ENCODE data around the gene RPUSD4.

Gene RPUSD4

GRCh38 chr11:126172596-126173038 is 38.8 kb downstream of the RPUSD4 start:
- Histone ChIP-seq H3K27me3 (ENCODE audit: control insufficient read depth, low read length) (peaks cover 25% of the 10 kb centered on the region), H3K9me2 (replicated peaks; ENCODE audit: control insufficient read depth, low read length) (no peaks in the 10 kb centered on the region), H4K20me1 (ENCODE audit: control insufficient read depth, insufficient read depth, low read depth, low read length) (peaks cover 2% of the 10 kb centered on the region; the same call in 1 of the 2 replicates), H3K36me3 (ENCODE audit: control insufficient read depth, low read length) (no peaks in the 10 kb centered on the region), H3K4me2 (ENCODE audit: low read length) (no peak overlapping the region), H3K27ac (ENCODE audit: low read depth, low read length) (no peak overlapping the region), H3K4me3 (ENCODE audit: low read length) (no peak overlapping the region), H3K9me3 (ENCODE audit: control insufficient read depth, insufficient read depth, low read length) (no peaks in the 10 kb centered on the region), H3K4me1 (ENCODE audit: control insufficient read depth, low read length) (no peaks in the 10 kb centered on the region), H3K79me2 (ENCODE audit: control insufficient read depth, low read length) (no peaks in the 10 kb centered on the region), H3F3A (ENCODE audit: control insufficient read depth, insufficient read depth) (no peaks in the 10 kb centered on the region)
- no peak for TF ChIP-seq EZH2phosphoT487 (IDR thresholded peaks at IDR 0.05; ENCODE audit: borderline replicate concordance, low read length)

DNA sequence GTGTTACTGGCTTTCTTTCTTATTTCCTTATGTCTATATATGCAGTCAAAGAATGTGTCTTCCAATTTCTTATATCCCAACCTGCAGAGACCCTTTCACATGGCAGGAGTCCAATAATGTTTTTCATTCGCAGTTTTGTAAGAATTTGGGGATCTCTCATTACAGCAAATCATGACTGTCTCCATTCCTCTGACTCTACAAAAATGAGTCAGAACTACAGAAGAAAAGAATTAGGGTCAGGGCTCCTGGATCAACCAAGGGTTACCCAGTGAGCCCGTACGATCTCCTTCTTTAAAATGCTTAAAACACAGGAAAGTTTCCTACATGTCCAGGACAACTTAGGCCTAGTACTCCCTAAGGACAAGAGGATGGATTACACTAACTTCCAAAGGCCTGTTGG is 42.2 kb downstream of the RPUSD4 start:
- no peaks in the 10 kb centered on the region for H3K36me3 ChIP-seq (ENCODE audit: control insufficient read depth, low read length)
- no peaks in the 10 kb centered on the region for H3K9me2 ChIP-seq (replicated peaks; ENCODE audit: control insufficient read depth, low read length)
- no peaks in the 10 kb centered on the region for H3F3A ChIP-seq (ENCODE audit: control insufficient read depth, insufficient read depth)
- peaks cover 2% of the 10 kb centered on the region; the same call in 1 of the 2 replicates for H4K20me1 ChIP-seq (ENCODE audit: control insufficient read depth, insufficient read depth, low read depth, low read length)
- H3K9me3 ChIP-seq (ENCODE audit: control insufficient read depth, insufficient read depth, low read length): no peaks in the 10 kb centered on the region
- peaks cover 47% of the 10 kb centered on the region for H3K27me3 ChIP-seq (ENCODE audit: control insufficient read depth, low read length)
- H3K27ac ChIP-seq (ENCODE audit: low read depth, low read length): no peak overlapping the region
- H3K4me3 ChIP-seq (ENCODE audit: low read length): no peak overlapping the region
- peaks cover 4% of the 10 kb centered on the region; the same call in 1 of the 2 replicates for H3K4me1 ChIP-seq (ENCODE audit: control insufficient read depth, low read length)
- H3K79me2 ChIP-seq (ENCODE audit: control insufficient read depth, low read length): no peaks in the 10 kb centered on the region
- H3K4me2 ChIP-seq (ENCODE audit: low read length): no peak overlapping the region
- TF ChIP-seq, protein P1, sequence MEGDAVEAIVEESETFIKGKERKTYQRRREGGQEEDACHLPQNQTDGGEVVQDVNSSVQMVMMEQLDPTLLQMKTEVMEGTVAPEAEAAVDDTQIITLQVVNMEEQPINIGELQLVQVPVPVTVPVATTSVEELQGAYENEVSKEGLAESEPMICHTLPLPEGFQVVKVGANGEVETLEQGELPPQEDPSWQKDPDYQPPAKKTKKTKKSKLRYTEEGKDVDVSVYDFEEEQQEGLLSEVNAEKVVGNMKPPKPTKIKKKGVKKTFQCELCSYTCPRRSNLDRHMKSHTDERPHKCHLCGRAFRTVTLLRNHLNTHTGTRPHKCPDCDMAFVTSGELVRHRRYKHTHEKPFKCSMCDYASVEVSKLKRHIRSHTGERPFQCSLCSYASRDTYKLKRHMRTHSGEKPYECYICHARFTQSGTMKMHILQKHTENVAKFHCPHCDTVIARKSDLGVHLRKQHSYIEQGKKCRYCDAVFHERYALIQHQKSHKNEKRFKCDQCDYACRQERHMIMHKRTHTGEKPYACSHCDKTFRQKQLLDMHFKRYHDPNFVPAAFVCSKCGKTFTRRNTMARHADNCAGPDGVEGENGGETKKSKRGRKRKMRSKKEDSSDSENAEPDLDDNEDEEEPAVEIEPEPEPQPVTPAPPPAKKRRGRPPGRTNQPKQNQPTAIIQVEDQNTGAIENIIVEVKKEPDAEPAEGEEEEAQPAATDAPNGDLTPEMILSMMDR (IDR thresholded peaks at IDR 0.05; ENCODE audit: low read depth, low read length, poor library complexity, severe bottlenecking): no peak
- TF ChIP-seq EZH2phosphoT487 (IDR thresholded peaks at IDR 0.05; ENCODE audit: borderline replicate concordance, low read length): no peak

DNA sequence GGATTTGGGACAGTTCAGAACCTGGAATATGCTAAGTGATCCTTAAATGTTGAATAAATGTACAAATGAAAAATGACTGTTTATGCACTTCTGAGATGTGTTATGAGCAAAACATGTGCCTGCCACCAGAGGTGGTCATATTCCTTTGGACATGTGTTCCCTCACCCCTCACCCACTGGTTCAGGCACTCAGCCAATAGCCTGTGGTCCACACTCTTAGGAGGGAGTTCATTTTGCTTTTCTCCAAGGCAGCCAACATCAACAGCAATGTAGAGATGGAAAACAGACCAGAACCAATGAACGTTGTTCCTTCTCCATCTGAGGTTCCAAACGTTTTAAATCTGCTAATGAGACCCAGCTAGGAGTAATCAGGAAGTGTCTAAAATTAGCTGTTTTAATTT is 44.0 kb downstream of the RPUSD4 start:
- no peak overlapping the region for H3K27ac ChIP-seq (ENCODE audit: low read depth, low read length)
- no peak overlapping the region for H3K4me2 ChIP-seq (ENCODE audit: low read length)
- H3F3A ChIP-seq (ENCODE audit: control insufficient read depth, insufficient read depth): no peaks in the 10 kb centered on the region
- peaks cover 50% of the 10 kb centered on the region for H3K27me3 ChIP-seq (ENCODE audit: control insufficient read depth, low read length)
- no peak overlapping the region for H3K4me3 ChIP-seq (ENCODE audit: low read length)
- H3K79me2 ChIP-seq (ENCODE audit: control insufficient read depth, low read length): no peaks in the 10 kb centered on the region
- peaks cover 9% of the 10 kb centered on the region for H3K4me1 ChIP-seq (ENCODE audit: control insufficient read depth, low read length)
- H3K36me3 ChIP-seq (ENCODE audit: control insufficient read depth, low read length): no peaks in the 10 kb centered on the region
- H3K9me2 ChIP-seq (replicated peaks; ENCODE audit: control insufficient read depth, low read length): no peaks in the 10 kb centered on the region
- no peaks in the 10 kb centered on the region for H3K9me3 ChIP-seq (ENCODE audit: control insufficient read depth, insufficient read depth, low read length)
- TF ChIP-seq EZH2phosphoT487 (IDR thresholded peaks at IDR 0.05; ENCODE audit: borderline replicate concordance, low read length): no peak
- TF ChIP-seq, protein P1 (IDR thresholded peaks at IDR 0.05; ENCODE audit: low read depth, low read length, poor library complexity, severe bottlenecking): no peak
- H4K20me1 ChIP-seq (ENCODE audit: control insufficient read depth, insufficient read depth, low read depth, low read length): no peaks in the 10 kb centered on the region; the same call in 1 of the 2 replicates

DNA sequence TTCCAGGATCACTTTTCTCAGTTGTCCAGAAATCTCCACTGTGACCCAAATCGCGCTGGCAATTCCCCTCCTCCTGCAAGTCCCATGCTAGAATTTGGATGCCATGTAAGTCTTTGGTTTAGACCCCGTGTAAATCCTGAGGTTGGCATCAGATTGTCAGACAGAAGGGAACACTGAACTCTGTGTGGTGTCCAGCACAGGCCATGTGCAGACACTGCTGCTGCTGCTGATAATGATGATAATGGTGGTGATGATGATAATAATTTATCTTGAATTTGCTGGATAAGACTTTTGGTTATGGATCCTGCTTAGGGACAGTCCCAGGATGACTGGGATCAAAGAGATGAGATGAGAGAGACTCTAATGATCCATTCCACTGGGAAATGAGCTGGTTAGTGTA is 45.0 kb downstream of the RPUSD4 start:
- Histone ChIP-seq H3K4me1 (ENCODE audit: control insufficient read depth, low read length) (peaks cover 9% of the 10 kb centered on the region), H3K4me2 (ENCODE audit: low read length) (no peak overlapping the region)

More for the DNA sequence above, 45.0 kb downstream of the RPUSD4 start:
- Histone ChIP-seq H3K36me3 (ENCODE audit: control insufficient read depth, low read length) (no peaks in the 10 kb centered on the region), H3K4me3 (ENCODE audit: low read length) (no peak overlapping the region), H3F3A (ENCODE audit: control insufficient read depth, insufficient read depth) (no peaks in the 10 kb centered on the region), H3K27ac (ENCODE audit: low read depth, low read length) (no peak overlapping the region), H3K79me2 (ENCODE audit: control insufficient read depth, low read length) (no peaks in the 10 kb centered on the region), H3K9me2 (replicated peaks; ENCODE audit: control insufficient read depth, low read length) (no peaks in the 10 kb centered on the region), H3K27me3 (ENCODE audit: control insufficient read depth, low read length) (peaks cover 50% of the 10 kb centered on the region), H4K20me1 (ENCODE audit: control insufficient read depth, insufficient read depth, low read depth, low read length) (no peaks in the 10 kb centered on the region; the same call in 1 of the 2 replicates), H3K9me3 (ENCODE audit: control insufficient read depth, insufficient read depth, low read length) (no peaks in the 10 kb centered on the region)
- TF ChIP-seq, protein P1 (IDR thresholded peaks at IDR 0.05; ENCODE audit: low read depth, low read length, poor library complexity, severe bottlenecking): no peak
- no peak for TF ChIP-seq EZH2phosphoT487 (IDR thresholded peaks at IDR 0.05; ENCODE audit: borderline replicate concordance, low read length)

Data from DOHH2 (cell line).